Stimulated activated CD4-positive, alpha-beta T cell treated with anti-CD3 and anti-CD28 coated beads, Interleukin-2, amount 100 ng/mL, for 48 hours (primary cell): Measurements from ENCODE around the gene COLGALT1.
"Not testable (repeated sequence)": the region's sequence is repeated elsewhere in the genome, so short reads cannot be mapped to it uniquely, and the experiment has no call there.

ENCODE experiments used
- DNase-seq, 2 donors: peaks; one replicate each; pipeline ENCODE4 v3.0.0-alpha.2; 2020

The COLGALT1 gene

GRCh38 chr19:17555480-17555928 is at the start of gene COLGALT1:
COLGALT1 (plus strand) TSS chr19:17555649; CDS start chr19:17555714, 65 bp downstream.
- peak; percentile 99 for DNase-seq

- no peak for DNase-seq
Measured at GRCh38 chr19:17506745-17507144, 48.7 kb upstream of the COLGALT1 start.

- DNase-seq: not testable (repeated sequence)
Measured at GRCh38 chr19:17508558-17508933, 46.9 kb upstream of the COLGALT1 start.

GRCh38 chr19:17510220-17510993 is 45.0 kb upstream of the COLGALT1 start:
- no peak for DNase-seq

- DNase-seq: peak; percentile 76 to 79
Measured at GRCh38 chr19:17511724-17512573, 43.5 kb upstream of the COLGALT1 start.

GRCh38 chr19:17512574-17512939 is 42.9 kb upstream of the COLGALT1 start:
- DNase-seq: no peak

GRCh38 chr19:17515408-17516149 is 39.9 kb upstream of the COLGALT1 start:
- DNase-seq: no peak

GRCh38 chr19:17517898-17518297 is 37.6 kb upstream of the COLGALT1 start:
- no peak for DNase-seq

- not testable (repeated sequence) for DNase-seq
Measured at GRCh38 chr19:17518654-17519053, 36.8 kb upstream of the COLGALT1 start.

- DNase-seq: no peak
Measured at GRCh38 chr19:17519967-17520366, 35.5 kb upstream of the COLGALT1 start.

- no peak for DNase-seq
Measured at GRCh38 chr19:17520865-17521264, 34.6 kb upstream of the COLGALT1 start.

GRCh38 chr19:17522988-17523872 is 32.2 kb upstream of the COLGALT1 start:
- DNase-seq: peak; percentile 33 to 48

GRCh38 chr19:17524651-17525050 is 30.8 kb upstream of the COLGALT1 start:
- no peak for DNase-seq

- DNase-seq: no peak
Measured at GRCh38 chr19:17525141-17525540, 30.3 kb upstream of the COLGALT1 start.

- no peak for DNase-seq
Measured at GRCh38 chr19:17526922-17527321, 28.5 kb upstream of the COLGALT1 start.

GRCh38 chr19:17527326-17527725 is 28.1 kb upstream of the COLGALT1 start:
- DNase-seq: no peak

- no peak for DNase-seq
Measured at GRCh38 chr19:17528610-17529009, 26.8 kb upstream of the COLGALT1 start.

- no peak for DNase-seq
Measured at GRCh38 chr19:17529239-17530158, 25.9 kb upstream of the COLGALT1 start.

GRCh38 chr19:17530586-17530985 is 24.9 kb upstream of the COLGALT1 start:
- DNase-seq: no peak

- no peak for DNase-seq
Measured at GRCh38 chr19:17532116-17532515, 23.3 kb upstream of the COLGALT1 start.

GRCh38 chr19:17532557-17532956 is 22.9 kb upstream of the COLGALT1 start:
- DNase-seq: no peak
